ENCODE data around the gene M6PR. TPM values are rescaled to one million over a fixed set of nuclear protein-coding genes. Genes with fewer than 3 reads are reported as not detected.

The M6PR gene
- total RNA-seq, 1 experiment from 2014 or later: 130 TPM

GRCh38 chr12:8969861-8970411 is 20.5 kb upstream of the M6PR start:
- Mint-ChIP-seq H3K27me3 (ENCODE audit: insufficient read depth, unreplicated experiment) (no peaks in the 10 kb centered on the region), H3K27ac (ENCODE audit: low read depth, unreplicated experiment) (no peak overlapping the region), H3K36me3 (ENCODE audit: insufficient read depth, unreplicated experiment) (no peaks in the 10 kb centered on the region), H3K9me3 (ENCODE audit: unreplicated experiment) (peaks cover 21% of the 10 kb centered on the region), H3K4me1 (ENCODE audit: insufficient read depth, unreplicated experiment) (no peaks in the 10 kb centered on the region), H3K4me3 (ENCODE audit: unreplicated experiment) (no peak overlapping the region)
- intact Hi-C loops (cut with micrococcal nuclease): no loop called here
- CTCF ChIA-PET: no interaction called here
- BruUV-seq (replicated peaks): no TSS peak
- POLR2A ChIA-PET: interaction anchor here (0.7 kb wide), 1 partner anchor 19 kb away, joined by 3 read pairs; no protein-coding TSS in a partner anchor
- TF ChIP-seq CTCF (IDR thresholded peaks at IDR 0.05; ENCODE audit: unreplicated experiment): no peak
- no peak for DNase-seq (ENCODE audit: unreplicated experiment)

GRCh38 chr12:8968761-8969160 is 19.3 kb upstream of the M6PR start:
- peaks cover 21% of the 10 kb centered on the region for H3K9me3 Mint-ChIP-seq (ENCODE audit: unreplicated experiment)
- ChIA-PET CTCF (interaction anchor here (0.5 kb wide), 1 partner anchor 142 kb away, joined by 3 read pairs; no protein-coding TSS in a partner anchor), POLR2A (no interaction called here)
- no peaks in the 10 kb centered on the region for H3K27me3 Mint-ChIP-seq (ENCODE audit: insufficient read depth, unreplicated experiment)
- no peak for DNase-seq (ENCODE audit: unreplicated experiment)
- TF ChIP-seq CTCF (IDR thresholded peaks at IDR 0.05; ENCODE audit: unreplicated experiment): no peak
- BruUV-seq (replicated peaks): no TSS peak
- intact Hi-C loops (cut with micrococcal nuclease): no loop called here
- no peak overlapping the region for H3K4me3 Mint-ChIP-seq (ENCODE audit: unreplicated experiment)
- no peak overlapping the region for H3K27ac Mint-ChIP-seq (ENCODE audit: low read depth, unreplicated experiment)
- no peaks in the 10 kb centered on the region for H3K4me1 Mint-ChIP-seq (ENCODE audit: insufficient read depth, unreplicated experiment)
- H3K36me3 Mint-ChIP-seq (ENCODE audit: insufficient read depth, unreplicated experiment): no peaks in the 10 kb centered on the region

GRCh38 chr12:8960176-8960575 is 10.7 kb upstream of the M6PR start:
- peaks cover 10% of the 10 kb centered on the region for H3K36me3 Mint-ChIP-seq (ENCODE audit: insufficient read depth, unreplicated experiment)
- POLR2A ChIA-PET: interaction anchor here (3.2 kb wide), 1 partner anchor 11 kb away, joined by 17 read pairs; the partner anchor contains the start of gene M6PR
- BruUV-seq (replicated peaks): no TSS peak

GRCh38 chr12:8958066-8958465 is 8.6 kb upstream of the M6PR start:
- Mint-ChIP-seq H3K36me3 (ENCODE audit: insufficient read depth, unreplicated experiment) (peaks cover 12% of the 10 kb centered on the region), H3K4me1 (ENCODE audit: insufficient read depth, unreplicated experiment) (no peaks in the 10 kb centered on the region), H3K27me3 (ENCODE audit: insufficient read depth, unreplicated experiment) (no peaks in the 10 kb centered on the region), H3K4me3 (ENCODE audit: unreplicated experiment) (no peak overlapping the region), H3K9me3 (ENCODE audit: unreplicated experiment) (peaks cover 6% of the 10 kb centered on the region), H3K27ac (ENCODE audit: low read depth, unreplicated experiment) (no peak overlapping the region)
- intact Hi-C loops (cut with micrococcal nuclease): no loop called here
- CTCF ChIA-PET: no interaction called here
- TF ChIP-seq CTCF (IDR thresholded peaks at IDR 0.05; ENCODE audit: unreplicated experiment): no peak
- DNase-seq (ENCODE audit: unreplicated experiment): no peak
- POLR2A ChIA-PET: no interaction called here
- no TSS peak for BruUV-seq (replicated peaks)

More at GRCh38 chr12:8960176-8960575, 10.7 kb upstream of the M6PR start:
- no peak for DNase-seq (ENCODE audit: unreplicated experiment)
- intact Hi-C loops (cut with micrococcal nuclease): no loop called here
- CTCF ChIA-PET: interaction anchor here (0.6 to 1.4 kb wide), 2 partner anchors 9 to 70 kb away, joined by 4 to 5 read pairs; no protein-coding TSS in a partner anchor
- Mint-ChIP-seq H3K9me3 (ENCODE audit: unreplicated experiment) (peaks cover 6% of the 10 kb centered on the region), H3K27ac (ENCODE audit: low read depth, unreplicated experiment) (no peak overlapping the region), H3K4me1 (ENCODE audit: insufficient read depth, unreplicated experiment) (no peaks in the 10 kb centered on the region), H3K27me3 (ENCODE audit: insufficient read depth, unreplicated experiment) (no peaks in the 10 kb centered on the region), H3K4me3 (ENCODE audit: unreplicated experiment) (no peak overlapping the region)
- no peak for TF ChIP-seq CTCF (IDR thresholded peaks at IDR 0.05; ENCODE audit: unreplicated experiment)
